ENCODE data around the gene RSF1. TPM values are rescaled to one million over a fixed set of nuclear protein-coding genes. Genes with fewer than 3 reads are reported as not detected.
"Not testable (repeated sequence)": the region's sequence is repeated elsewhere in the genome, so short reads cannot be mapped to it uniquely, and the experiment has no call there.

The RSF1 gene
- total and polyA plus RNA-seq, 2 experiments from 2014 or later: 68.9 to 81.7 TPM

GRCh38 chr11:77823775-77824174 lies 3.3 kb upstream of the RSF1 start:
- Histone ChIP-seq H3K27ac (peak overlapping the region; percentile 77), H3K9me3 (ENCODE audit: low read depth) (no peaks in the 10 kb centered on the region), H3K36me3 (no peaks in the 10 kb centered on the region), H3K4me3 (no peak overlapping the region), H3K27me3 (no peaks in the 10 kb centered on the region), H3K4me1 (ENCODE audit: low read depth) (peaks cover 27% of the 10 kb centered on the region)
- peak; percentile 7 to 71 for DNase-seq (ENCODE audit: low read depth in 1 of 2, low spot score in 1 of 2)
- no peak for TF ChIP-seq CTCF (IDR thresholded peaks at IDR 0.05; ENCODE audit: low read depth, low read length)

GRCh38 chr11:77822126-77822525 lies 1.6 kb upstream of the RSF1 start:
- DNase-seq (ENCODE audit: low read depth in 1 of 2, low spot score in 1 of 2); H3K27me3 ChIP-seq; H3K9me3 ChIP-seq (ENCODE audit: low read depth); H3K36me3 ChIP-seq: not testable (repeated sequence)
- Histone ChIP-seq H3K4me1 (ENCODE audit: low read depth) (peaks cover 30% of the 10 kb centered on the region), H3K27ac (peak overlapping the region; percentile 70), H3K4me3 (peak overlapping the region; percentile 96)

GRCh38 chr11:77821349-77821851 lies 878 bp upstream of the RSF1 start:
- H3K27me3 ChIP-seq: no peaks in the 10 kb centered on the region
- no peak for TF ChIP-seq CTCF (IDR thresholded peaks at IDR 0.05; ENCODE audit: low read depth, low read length)
- peak; percentile 55 for DNase-seq (ENCODE audit: low read depth in 1 of 2, low spot score in 1 of 2)
- H3K36me3 ChIP-seq: no peaks in the 10 kb centered on the region
- peaks cover 30% of the 10 kb centered on the region for H3K4me1 ChIP-seq (ENCODE audit: low read depth)
- H3K4me3 ChIP-seq: peak overlapping the region; percentile 96
- H3K9me3 ChIP-seq (ENCODE audit: low read depth): no peaks in the 10 kb centered on the region
- peak overlapping the region; percentile 70 for H3K27ac ChIP-seq

GRCh38 chr11:77819921-77820564 lies 479 bp downstream of the RSF1 start:
- H3K27ac ChIP-seq: peak overlapping the region; percentile 96
- no peaks in the 10 kb centered on the region for H3K9me3 ChIP-seq (ENCODE audit: low read depth)
- DNase-seq (ENCODE audit: low read depth in 1 of 2, low spot score in 1 of 2): peak; percentile 39 to 80
- no peaks in the 10 kb centered on the region for H3K36me3 ChIP-seq
- TF ChIP-seq CTCF (IDR thresholded peaks at IDR 0.05; ENCODE audit: low read depth, low read length): no peak
- peak overlapping the region; percentile 96 for H3K4me3 ChIP-seq
- no peaks in the 10 kb centered on the region for H3K27me3 ChIP-seq
- H3K4me1 ChIP-seq (ENCODE audit: low read depth): peaks cover 30% of the 10 kb centered on the region

- no peaks in the 10 kb centered on the region for H3K36me3 ChIP-seq
- peak overlapping the region; percentile 96 for H3K27ac ChIP-seq
- H3K27me3 ChIP-seq: no peaks in the 10 kb centered on the region
- peak; percentile 16 for TF ChIP-seq CTCF (IDR thresholded peaks at IDR 0.05; ENCODE audit: low read depth, low read length)
- peak overlapping the region; percentile 96 for H3K4me3 ChIP-seq
- peaks cover 29% of the 10 kb centered on the region for H3K4me1 ChIP-seq (ENCODE audit: low read depth)
- peak; percentile 91 to 95 for DNase-seq (ENCODE audit: low read depth in 1 of 2, low spot score in 1 of 2)
- no peaks in the 10 kb centered on the region for H3K9me3 ChIP-seq (ENCODE audit: low read depth)
Measured at GRCh38 chr11:77819411-77819920, 1.1 kb downstream of the RSF1 start.

GRCh38 chr11:77815459-77815858 lies 5.1 kb downstream of the RSF1 start:
- H3K27me3 ChIP-seq: no peaks in the 10 kb centered on the region
- H3K4me3 ChIP-seq: no peak overlapping the region
- no peaks in the 10 kb centered on the region for H3K9me3 ChIP-seq (ENCODE audit: low read depth)
- H3K36me3 ChIP-seq: peaks cover 13% of the 10 kb centered on the region
- no peak for TF ChIP-seq CTCF (IDR thresholded peaks at IDR 0.05; ENCODE audit: low read depth, low read length)
- H3K4me1 ChIP-seq (ENCODE audit: low read depth): peaks cover 8% of the 10 kb centered on the region
- H3K27ac ChIP-seq: no peak overlapping the region
- no peak for DNase-seq (ENCODE audit: low read depth in 1 of 2, low spot score in 1 of 2)

All from cardiac muscle cell (in vitro differentiated cells and primary cell).